Kidney epithelial cell (primary cell): ENCODE measurements around the gene EZH1. TPM values are rescaled to one million over a fixed set of nuclear protein-coding genes. Genes with fewer than 3 reads are reported as not detected.

Experiments used
- DNase-seq: peaks from one replicate; pipeline ENCODE4 v3.0.0-alpha.2; 2010; ENCODE audit warnings: low read depth
- H3K27me3 ChIP-seq: 2 replicates; pipeline ENCODE4 v1.6.0; 2011; ENCODE audit warnings: low read length; ENCODE audit not compliant: control insufficient read depth, insufficient read depth
- H3K36me3 ChIP-seq: 2 replicates; pipeline ENCODE4 v1.5.1; 2011; ENCODE audit warnings: low read length; ENCODE audit not compliant: control insufficient read depth, insufficient read depth
- H3K4me3 ChIP-seq: 2 replicates; pipeline ENCODE4 v1.5.1; 2011; ENCODE audit warnings: low read depth, mild to moderate bottlenecking, control low read depth, low read length
- total RNA-seq: library from RNA; depleted of rRNA; stranded (reverse); fragments of >200 nt; gene quantifications from 2 replicates; pipeline ENCODE4 v1.2.3, GENCODE V29; 2015
- TF ChIP-seq, protein P1 (sequence below): IDR thresholded peaks from 2 replicates; pipeline ENCODE4 v1.5.1; 2011; ENCODE audit warnings: mild to moderate bottlenecking, moderate library complexity, low read length, control low read depth, inconsistent platforms; ENCODE audit not compliant: insufficient read depth, poor library complexity, severe bottlenecking

The EZH1 gene
- total RNA-seq, 1 donor from 2014 or later = 14.7 TPM

DNA sequence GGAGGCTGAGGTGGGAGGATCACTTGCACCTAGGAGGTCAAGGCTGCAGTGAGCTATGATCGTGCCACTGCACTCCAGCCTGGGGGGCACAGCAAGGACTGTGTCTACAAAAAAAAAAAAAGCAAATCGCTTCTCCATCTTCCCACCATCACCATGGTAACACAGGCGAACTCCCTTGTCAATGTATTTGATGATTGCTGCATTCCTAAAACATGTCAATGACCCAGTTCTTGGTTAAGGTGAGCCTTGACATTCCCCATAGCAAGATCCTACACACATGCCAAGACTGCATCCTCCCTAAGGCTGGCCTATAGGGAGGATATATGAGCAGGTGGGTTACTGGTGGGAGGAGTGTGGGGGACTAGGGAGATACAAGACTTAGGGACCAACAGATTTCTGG lies 50.3 kb downstream of the EZH1 start:
- DNase-seq = no peak
- Histone ChIP-seq H3K4me3 (no peak overlapping the region), H3K27me3 (no peaks in the 10 kb centered on the region), H3K36me3 (peaks cover 2% of the 10 kb centered on the region)
- TF ChIP-seq, protein P1, sequence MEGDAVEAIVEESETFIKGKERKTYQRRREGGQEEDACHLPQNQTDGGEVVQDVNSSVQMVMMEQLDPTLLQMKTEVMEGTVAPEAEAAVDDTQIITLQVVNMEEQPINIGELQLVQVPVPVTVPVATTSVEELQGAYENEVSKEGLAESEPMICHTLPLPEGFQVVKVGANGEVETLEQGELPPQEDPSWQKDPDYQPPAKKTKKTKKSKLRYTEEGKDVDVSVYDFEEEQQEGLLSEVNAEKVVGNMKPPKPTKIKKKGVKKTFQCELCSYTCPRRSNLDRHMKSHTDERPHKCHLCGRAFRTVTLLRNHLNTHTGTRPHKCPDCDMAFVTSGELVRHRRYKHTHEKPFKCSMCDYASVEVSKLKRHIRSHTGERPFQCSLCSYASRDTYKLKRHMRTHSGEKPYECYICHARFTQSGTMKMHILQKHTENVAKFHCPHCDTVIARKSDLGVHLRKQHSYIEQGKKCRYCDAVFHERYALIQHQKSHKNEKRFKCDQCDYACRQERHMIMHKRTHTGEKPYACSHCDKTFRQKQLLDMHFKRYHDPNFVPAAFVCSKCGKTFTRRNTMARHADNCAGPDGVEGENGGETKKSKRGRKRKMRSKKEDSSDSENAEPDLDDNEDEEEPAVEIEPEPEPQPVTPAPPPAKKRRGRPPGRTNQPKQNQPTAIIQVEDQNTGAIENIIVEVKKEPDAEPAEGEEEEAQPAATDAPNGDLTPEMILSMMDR = no peak

DNA sequence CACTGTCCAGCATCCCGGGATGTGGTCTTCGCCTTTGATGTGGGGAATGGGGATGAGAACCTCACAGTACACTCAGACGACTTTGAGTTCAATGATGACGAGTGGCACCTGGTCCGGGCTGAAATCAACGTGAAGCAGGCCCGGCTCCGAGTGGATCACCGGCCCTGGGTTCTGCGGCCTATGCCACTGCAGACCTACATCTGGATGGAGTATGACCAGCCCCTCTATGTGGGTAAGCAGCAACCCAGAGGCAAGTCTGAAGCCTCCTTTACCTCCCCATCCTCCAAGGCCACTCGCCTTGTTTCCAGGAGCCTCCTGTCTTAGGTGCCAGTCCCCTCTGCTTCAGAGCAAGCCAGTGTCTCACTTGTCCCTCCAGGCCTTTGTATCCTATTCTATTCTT lies 52.4 kb downstream of the EZH1 start:
- Histone ChIP-seq H3K4me3 (no peak overlapping the region), H3K27me3 (no peaks in the 10 kb centered on the region), H3K36me3 (peaks cover 2% of the 10 kb centered on the region)
- DNase-seq = no peak
- TF ChIP-seq, protein P1 = no peak

DNA sequence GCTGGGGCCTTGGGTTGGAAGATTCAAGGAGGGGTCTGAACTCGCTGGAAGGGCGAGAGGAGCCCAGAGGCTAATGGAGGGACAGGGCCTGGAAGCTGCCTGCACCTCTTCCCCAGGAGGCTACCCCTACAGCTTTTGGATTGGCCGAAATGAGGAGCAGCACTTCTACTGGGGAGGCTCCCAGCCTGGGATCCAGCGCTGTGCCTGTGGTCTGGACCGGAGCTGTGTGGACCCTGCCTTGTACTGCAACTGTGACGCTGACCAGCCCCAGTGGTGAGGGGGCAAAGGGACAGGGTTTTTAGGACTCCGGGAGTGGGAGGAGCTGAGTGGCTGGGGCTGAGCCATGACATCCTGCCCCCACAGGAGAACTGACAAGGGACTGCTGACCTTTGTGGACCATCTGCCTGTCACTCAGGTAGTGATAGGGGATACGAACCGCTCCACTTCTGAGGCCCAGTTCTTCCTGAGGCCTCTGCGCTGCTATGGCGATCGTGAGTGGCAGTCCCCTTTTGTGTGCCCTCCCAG lies 53.8 kb downstream of the EZH1 start:
- Histone ChIP-seq H3K4me3 (no peak overlapping the region), H3K36me3 (peaks cover 2% of the 10 kb centered on the region), H3K27me3 (peaks cover 3% of the 10 kb centered on the region)
- TF ChIP-seq, protein P1 = no peak
- DNase-seq = no peak

DNA sequence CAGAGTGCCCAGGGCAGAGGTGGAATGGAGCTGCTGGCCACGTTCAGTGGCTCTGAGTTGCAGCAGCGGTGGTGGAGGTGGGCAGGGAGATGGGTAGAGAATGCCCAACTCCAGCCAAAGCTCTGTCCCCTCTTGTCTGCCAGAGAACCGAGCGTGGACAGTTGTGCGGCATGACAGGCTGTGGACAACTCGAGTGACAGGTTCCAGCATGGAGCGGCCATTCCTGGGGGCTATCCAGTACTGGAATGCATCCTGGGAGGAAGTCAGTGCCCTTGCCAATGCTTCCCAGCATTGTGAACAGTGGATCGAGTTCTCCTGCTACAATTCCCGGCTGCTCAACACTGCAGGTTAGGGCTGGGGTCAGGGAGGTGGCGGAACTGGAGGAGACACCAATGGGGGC lies 54.2 kb downstream of the EZH1 start:
- peaks cover 3% of the 10 kb centered on the region for H3K27me3 ChIP-seq
- TF ChIP-seq, protein P1 = no peak
- H3K4me3 ChIP-seq = no peak overlapping the region
- DNase-seq = no peak
- H3K36me3 ChIP-seq = peaks cover 2% of the 10 kb centered on the region

DNA sequence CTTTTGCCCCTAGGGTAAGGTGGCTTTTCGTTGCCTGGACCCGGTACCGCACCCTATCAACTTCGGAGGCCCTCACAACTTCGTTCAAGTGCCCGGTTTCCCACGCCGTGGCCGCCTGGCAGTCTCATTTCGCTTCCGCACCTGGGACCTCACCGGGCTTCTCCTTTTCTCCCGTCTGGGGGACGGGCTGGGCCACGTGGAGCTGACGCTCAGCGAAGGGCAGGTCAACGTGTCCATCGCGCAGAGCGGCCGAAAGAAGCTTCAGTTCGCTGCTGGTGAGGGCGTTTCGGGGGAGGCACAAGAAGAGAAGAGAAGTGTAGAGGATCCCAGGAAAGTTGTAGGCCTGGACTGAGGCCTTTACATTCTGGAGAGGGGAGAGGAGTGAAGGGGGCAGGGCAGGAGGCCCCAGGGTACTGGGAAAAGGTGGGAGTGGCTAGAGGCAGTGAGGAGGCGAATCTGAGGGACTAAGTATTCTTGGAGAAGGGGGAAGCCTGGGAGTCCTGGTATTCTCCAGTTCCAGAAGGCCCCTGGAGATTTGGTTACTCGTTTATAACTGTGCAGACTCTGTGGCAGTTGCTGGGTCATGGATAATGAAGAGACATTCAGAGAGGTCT lies 57.0 kb downstream of the EZH1 start:
- TF ChIP-seq, protein P1 = no peak
- Histone ChIP-seq H3K36me3 (no peaks in the 10 kb centered on the region), H3K27me3 (peaks cover 13% of the 10 kb centered on the region), H3K4me3 (no peak overlapping the region)
- DNase-seq = no peak
